Subcutaneous adipose tissue (tissue), 4 donors: ENCODE results near the gene DNAI2. TPM values are rescaled to one million over a fixed set of nuclear protein-coding genes. Genes with fewer than 3 reads are reported as not detected.

Source experiments
- total RNA-seq, 4 donors: library from RNA; depleted of rRNA; stranded (reverse); fragments of >200 nt; gene quantifications; one replicate each; pipeline ENCODE4 v1.1.0, GENCODE V29; 2016
- TF ChIP-seq, protein P1 (sequence below): fragments of 450-650 bp; IDR thresholded peaks from one replicate; pipeline ENCODE4 v1.5.1; 2016; ENCODE audit warnings: low read depth, mild to moderate bottlenecking, control low read depth, antibody characterized with exemption, moderate library complexity

Gene DNAI2
- total RNA-seq, 4 donors from 2014 or later, result not detected

DNA sequence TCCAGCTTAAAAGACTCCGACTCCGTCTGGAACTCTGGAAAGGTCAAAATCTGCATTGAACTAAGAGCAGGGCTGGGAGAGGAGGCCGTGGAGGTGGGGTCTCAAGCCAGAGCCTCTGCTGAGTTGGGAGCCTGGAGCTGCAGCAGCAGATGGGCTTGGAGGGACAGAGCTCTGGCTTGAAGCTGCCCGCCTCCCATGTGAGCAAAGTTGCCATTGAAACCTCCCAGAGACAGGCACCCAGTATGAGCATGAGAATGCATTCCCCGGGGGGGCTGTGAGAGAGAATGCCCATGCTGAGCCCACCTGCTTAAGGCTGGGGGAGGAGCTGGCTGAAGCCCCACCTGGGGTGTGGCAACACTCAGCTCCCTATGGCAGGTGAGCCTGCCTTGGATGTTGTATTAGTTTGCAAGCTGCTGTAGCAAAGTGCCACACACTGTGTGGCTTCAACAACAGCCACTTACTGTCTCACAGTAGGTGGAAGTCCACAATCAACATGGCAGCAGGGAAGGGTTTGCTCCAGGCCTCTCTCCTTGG, 61.6 kb downstream of the DNAI2 start:
- TF ChIP-seq, protein P1, sequence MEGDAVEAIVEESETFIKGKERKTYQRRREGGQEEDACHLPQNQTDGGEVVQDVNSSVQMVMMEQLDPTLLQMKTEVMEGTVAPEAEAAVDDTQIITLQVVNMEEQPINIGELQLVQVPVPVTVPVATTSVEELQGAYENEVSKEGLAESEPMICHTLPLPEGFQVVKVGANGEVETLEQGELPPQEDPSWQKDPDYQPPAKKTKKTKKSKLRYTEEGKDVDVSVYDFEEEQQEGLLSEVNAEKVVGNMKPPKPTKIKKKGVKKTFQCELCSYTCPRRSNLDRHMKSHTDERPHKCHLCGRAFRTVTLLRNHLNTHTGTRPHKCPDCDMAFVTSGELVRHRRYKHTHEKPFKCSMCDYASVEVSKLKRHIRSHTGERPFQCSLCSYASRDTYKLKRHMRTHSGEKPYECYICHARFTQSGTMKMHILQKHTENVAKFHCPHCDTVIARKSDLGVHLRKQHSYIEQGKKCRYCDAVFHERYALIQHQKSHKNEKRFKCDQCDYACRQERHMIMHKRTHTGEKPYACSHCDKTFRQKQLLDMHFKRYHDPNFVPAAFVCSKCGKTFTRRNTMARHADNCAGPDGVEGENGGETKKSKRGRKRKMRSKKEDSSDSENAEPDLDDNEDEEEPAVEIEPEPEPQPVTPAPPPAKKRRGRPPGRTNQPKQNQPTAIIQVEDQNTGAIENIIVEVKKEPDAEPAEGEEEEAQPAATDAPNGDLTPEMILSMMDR, result no peak

DNA sequence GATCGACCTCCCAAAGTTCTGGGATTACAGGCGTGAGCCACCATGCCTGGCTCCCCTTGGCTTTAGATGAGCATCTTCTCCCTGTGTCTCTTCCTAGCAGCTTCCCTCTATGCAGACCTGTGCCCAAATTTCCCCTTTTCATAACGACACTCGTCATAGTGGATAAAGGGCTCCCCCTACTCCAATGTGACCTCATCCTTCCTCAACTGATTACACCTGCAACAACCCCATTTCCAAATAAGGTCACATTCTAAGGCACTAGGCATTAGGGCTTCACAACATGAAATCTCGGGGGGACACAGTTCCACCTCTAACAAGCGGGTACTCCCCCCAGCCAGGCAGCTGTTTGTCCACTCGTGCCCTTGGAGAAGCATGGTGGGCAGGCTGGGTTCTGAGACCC, 62.3 kb downstream of the DNAI2 start:
- TF ChIP-seq, protein P1, result no peak

DNA sequence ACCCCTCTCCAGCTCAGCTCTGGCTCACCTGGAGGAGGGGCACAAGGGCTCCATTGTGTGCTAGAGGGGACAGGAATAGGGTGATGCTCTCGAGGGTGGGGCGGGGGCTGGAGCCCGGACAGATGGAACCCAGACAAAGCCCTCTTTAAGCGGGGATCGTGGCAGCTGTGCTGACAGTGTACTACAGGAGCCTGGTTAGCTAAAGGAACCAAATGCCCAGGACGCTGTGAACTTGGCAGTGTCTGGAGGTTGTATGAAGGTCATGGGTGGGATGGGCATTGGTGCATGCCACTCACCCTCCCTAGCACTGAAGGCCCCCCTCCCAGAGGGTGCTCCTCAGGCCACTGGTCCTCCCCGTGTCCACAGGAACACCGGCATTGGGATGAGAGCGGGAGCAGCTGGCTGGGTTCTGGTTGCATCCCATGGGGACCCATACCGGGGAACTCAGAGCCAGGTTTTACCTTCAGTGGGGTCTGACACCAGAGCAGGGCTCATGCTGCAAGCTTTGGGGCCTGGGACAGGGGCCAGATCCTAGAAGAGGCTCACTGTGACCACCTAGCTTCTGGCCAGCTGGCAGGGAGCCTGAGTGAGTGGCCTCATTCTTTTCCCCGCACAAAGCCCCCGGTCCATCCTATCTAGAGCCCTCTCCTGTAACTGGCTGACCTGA, 63.9 kb downstream of the DNAI2 start:
- TF ChIP-seq, protein P1, result no peak

DNA sequence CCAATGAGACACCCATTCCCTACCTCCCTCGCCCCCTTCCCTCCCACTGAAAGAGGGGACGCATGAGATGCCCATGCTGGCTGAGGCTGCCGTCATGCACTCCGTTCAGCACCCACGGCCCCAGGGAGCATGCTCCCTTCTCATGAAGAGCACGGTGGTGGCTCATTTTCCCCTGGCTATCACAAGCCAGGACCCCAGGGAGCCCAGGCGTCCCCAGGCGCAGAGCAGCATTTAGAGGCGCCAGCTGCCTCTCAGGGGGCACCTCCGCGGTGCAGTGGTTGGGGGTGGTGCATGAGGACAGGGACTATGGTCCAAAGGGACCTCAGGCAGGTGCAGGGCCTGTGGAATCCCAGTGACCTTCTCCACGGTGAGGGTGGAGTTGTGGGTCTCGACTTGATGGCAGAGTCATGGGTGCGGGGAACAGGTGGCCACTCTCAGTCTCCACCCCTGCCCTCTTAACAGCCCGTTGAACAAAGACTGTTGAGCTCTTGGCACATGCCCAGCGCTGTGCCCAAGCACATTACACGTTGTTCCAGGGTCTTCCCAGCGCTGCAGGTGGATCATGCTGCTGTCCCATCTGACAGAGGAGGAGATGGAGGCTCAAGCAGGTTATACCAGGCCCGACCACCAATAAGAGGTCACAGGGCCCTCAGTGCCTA, 65.6 kb downstream of the DNAI2 start:
- TF ChIP-seq, protein P1, result no peak

DNA sequence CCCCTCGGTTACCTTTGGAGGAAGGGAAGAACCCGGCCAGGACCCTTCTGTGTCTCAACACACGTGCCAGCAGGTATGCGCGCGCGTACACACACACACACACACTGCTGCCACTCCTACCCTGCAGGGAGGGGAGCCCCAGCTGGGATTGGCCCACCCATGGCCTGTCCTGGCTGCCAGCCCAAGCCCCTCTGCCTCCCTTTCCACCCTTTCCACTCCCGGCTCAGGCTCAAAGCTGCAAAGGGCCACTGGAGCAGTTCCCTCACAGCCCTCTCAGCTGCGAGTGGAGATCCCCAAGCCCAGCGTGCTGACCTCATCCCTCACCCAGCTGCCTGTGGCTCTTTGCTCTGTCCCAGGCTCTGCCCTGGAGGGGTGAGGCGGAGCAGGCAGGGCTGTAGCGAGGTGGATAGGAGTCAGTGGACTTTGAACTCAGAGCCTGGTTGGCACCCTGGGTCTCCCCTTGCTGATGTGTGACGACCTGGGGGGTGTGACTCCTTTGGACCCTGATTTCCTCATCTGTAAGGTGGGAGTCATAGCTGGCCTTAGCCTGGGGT, 66.5 kb downstream of the DNAI2 start:
- TF ChIP-seq, protein P1, result no peak

DNA sequence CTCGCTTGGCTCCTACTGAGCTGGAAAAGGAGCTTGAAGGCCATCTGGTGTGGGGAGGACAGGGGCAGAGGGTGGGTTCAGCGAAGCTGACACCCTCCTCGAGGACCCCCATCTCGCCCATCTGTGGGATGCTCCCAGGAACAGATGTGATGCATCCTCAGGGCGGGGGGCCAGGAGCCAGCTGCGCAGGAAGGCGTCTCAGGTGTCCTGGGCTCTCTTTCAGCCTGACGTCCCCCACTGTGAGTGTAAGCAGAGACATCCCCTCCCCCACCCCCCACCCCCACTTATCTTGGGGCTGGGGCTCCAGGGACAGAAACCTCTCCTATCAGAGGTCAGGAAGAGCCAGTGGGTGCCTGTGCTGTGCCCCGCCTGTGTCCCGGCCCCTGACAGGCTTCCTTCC, 68.2 kb downstream of the DNAI2 start:
- TF ChIP-seq, protein P1, result no peak

DNA sequence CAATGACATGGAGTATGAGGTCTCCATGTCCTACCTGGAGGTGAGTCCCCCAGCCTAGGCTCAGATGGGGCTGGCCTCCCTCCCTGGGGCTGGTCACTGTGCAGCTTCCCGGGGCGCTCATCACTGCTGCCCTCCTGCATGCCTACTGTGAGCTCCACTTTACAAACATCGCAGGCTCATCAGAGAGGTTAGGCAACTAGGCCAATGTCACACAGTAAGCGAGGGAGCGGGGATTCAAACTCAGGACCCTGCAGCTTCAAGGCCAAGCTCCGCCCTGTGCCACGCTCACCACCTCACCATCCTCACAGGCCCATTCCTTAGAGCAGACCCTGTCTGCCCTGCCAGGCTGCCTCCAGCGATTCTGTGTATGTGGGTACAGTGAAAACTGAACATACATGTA, 69.1 kb downstream of the DNAI2 start:
- TF ChIP-seq, protein P1, result no peak
